ENCODE data around the gene CMIP. TPM values are rescaled to one million over a fixed set of nuclear protein-coding genes. Genes with fewer than 3 reads are reported as not detected.
"Not testable (repeated sequence)": the region's sequence is repeated elsewhere in the genome, so short reads cannot be mapped to it uniquely, and the experiment has no call there.

Gene CMIP
- total RNA-seq, 3 donors from 2014 or later: 73.3 to 127 (median 79.8) TPM

- intact Hi-C loops (cut with DNase I, micrococcal nuclease): loop anchor here (10.0 kb wide), 2 partner anchors 294 to 324 kb away; no protein-coding TSS in a partner anchor
- ATAC-seq (peak; percentile 29), DNase-seq (peak in 2 of 3 donors; percentile 31 to 46)
- TF ChIP-seq CTCF (IDR thresholded peaks at IDR 0.05): no peak
- Histone ChIP-seq H3K4me1 (ENCODE audit: low read depth) (peaks cover 8% of the 10 kb centered on the region), H3K9me3 (no peaks in the 10 kb centered on the region), H3K36me3 (ENCODE audit: low read depth) (no peaks in the 10 kb centered on the region), H3K4me3 (no peak overlapping the region)
Observed at GRCh38 chr16:81401035-81401950, 43.3 kb upstream of the CMIP start.

GRCh38 chr16:81403208-81403600, 41.4 kb upstream of the CMIP start:
- ATAC-seq: no peak
- H3K4me1 ChIP-seq (ENCODE audit: low read depth): peaks cover 8% of the 10 kb centered on the region
- H3K36me3 ChIP-seq (ENCODE audit: low read depth): no peaks in the 10 kb centered on the region
- intact Hi-C loops (cut with DNase I, micrococcal nuclease): loop anchor here (10.0 kb wide), 2 partner anchors 292 to 322 kb away; no protein-coding TSS in a partner anchor
- no peak for DNase-seq
- H3K4me3 ChIP-seq: no peak overlapping the region
- H3K9me3 ChIP-seq: no peaks in the 10 kb centered on the region
- TF ChIP-seq CTCF (IDR thresholded peaks at IDR 0.05): no peak

- ATAC-seq (peak; percentile 98), DNase-seq (peak; percentile 86 to 94 (median 94))
- peak; percentile 89 for TF ChIP-seq CTCF (IDR thresholded peaks at IDR 0.05)
- H3K9me3 ChIP-seq: no peaks in the 10 kb centered on the region
- intact Hi-C loops (cut with DNase I, micrococcal nuclease): loop anchor here (10.0 kb wide), 2 partner anchors 291 to 321 kb away; no protein-coding TSS in a partner anchor
- H3K4me3 ChIP-seq: no peak overlapping the region
- H3K4me1 ChIP-seq (ENCODE audit: low read depth): peaks cover 8% of the 10 kb centered on the region
- H3K36me3 ChIP-seq (ENCODE audit: low read depth): no peaks in the 10 kb centered on the region
Observed at GRCh38 chr16:81403601-81404391, 40.8 kb upstream of the CMIP start.

- H3K36me3 ChIP-seq (ENCODE audit: low read depth); H3K4me1 ChIP-seq (ENCODE audit: low read depth); ATAC-seq; DNase-seq; H3K4me3 ChIP-seq; H3K9me3 ChIP-seq: not testable (repeated sequence)
- intact Hi-C loops (cut with DNase I, micrococcal nuclease): loop anchor here (10.0 kb wide), 2 partner anchors 290 to 320 kb away; no protein-coding TSS in a partner anchor
Observed at GRCh38 chr16:81405002-81405401, 39.6 kb upstream of the CMIP start.

- no peak for TF ChIP-seq CTCF (IDR thresholded peaks at IDR 0.05)
- ATAC-seq: peak; percentile 43
- DNase-seq: no peak
- Histone ChIP-seq H3K9me3 (no peaks in the 10 kb centered on the region), H3K4me3 (no peak overlapping the region), H3K4me1 (ENCODE audit: low read depth) (peaks cover 8% of the 10 kb centered on the region), H3K36me3 (ENCODE audit: low read depth) (no peaks in the 10 kb centered on the region)
- intact Hi-C loops (cut with DNase I, micrococcal nuclease): loop anchor here (10.0 kb wide), 2 partner anchors 289 to 319 kb away; no protein-coding TSS in a partner anchor
Observed at GRCh38 chr16:81405702-81406113, 38.9 kb upstream of the CMIP start.

Measured in mucosa of descending colon (tissue), 3 donors.